GM10248 (cell line): ENCODE measurements around the gene NFIA.

Experiments
- CTCF ChIA-PET: fragments of 300-600 bp; sonication (Branson Sonifier 250); formaldehyde crosslinking; extraction: SDS; loops from one replicate; lab custom pipeline; 2021; ENCODE audit warnings: antibody characterized with exemption; lab: Yijun Ruan, JAX
- POLR2A ChIA-PET: fragments of 350-650 bp; sonication (Branson Sonifier 250); formaldehyde crosslinking; extraction: SDS; loops from one replicate; lab custom pipeline; 2020; ENCODE audit warnings: antibody characterized with exemption; lab: Yijun Ruan, JAX
- DNase-seq: peaks from one replicate; pipeline ENCODE4 v3.0.0; 2012; ENCODE audit errors: extremely low spot score
- CTCF ChIP-seq: IDR thresholded peaks from 2 replicates; pipeline ENCODE4 v1.5.1; 2012; ENCODE audit warnings: mild to moderate bottlenecking, low read depth; ENCODE audit errors: extremely low read depth, missing control alignments, control extremely low read depth

NFIA gene

GRCh38 chr1:61386323-61386722 is 304.0 kb downstream of the NFIA start:
- no peak for TF ChIP-seq CTCF
- no peak for DNase-seq
- CTCF ChIA-PET: no interaction called here
- POLR2A ChIA-PET: no interaction called here

GRCh38 chr1:61386770-61387169 is 304.4 kb downstream of the NFIA start:
- DNase-seq: no peak
- CTCF ChIA-PET: no interaction called here
- no peak for TF ChIP-seq CTCF
- POLR2A ChIA-PET: no interaction called here

- CTCF ChIA-PET: no interaction called here
- POLR2A ChIA-PET: no interaction called here
- no peak for TF ChIP-seq CTCF
- DNase-seq: no peak
Measured at GRCh38 chr1:61387829-61388228, 305.5 kb downstream of the NFIA start.

- ChIA-PET POLR2A (no interaction called here), CTCF (no interaction called here)
- DNase-seq: no peak
Measured at GRCh38 chr1:61388566-61388965, 306.2 kb downstream of the NFIA start.

GRCh38 chr1:61389194-61389925 is 307.0 kb downstream of the NFIA start:
- CTCF ChIA-PET: interaction anchor here (0.6 kb wide), 1 partner anchor 755 kb away, joined by 3 read pairs; no protein-coding TSS in a partner anchor
- POLR2A ChIA-PET: no interaction called here
- no peak for TF ChIP-seq CTCF
- no peak for DNase-seq

More at GRCh38 chr1:61388566-61388965, 306.2 kb downstream of the NFIA start:
- TF ChIP-seq CTCF: no peak

- no peak for TF ChIP-seq CTCF
- ChIA-PET POLR2A (no interaction called here), CTCF (interaction anchor here (0.6 kb wide), 1 partner anchor 754 kb away, joined by 3 read pairs; no protein-coding TSS in a partner anchor)
- DNase-seq: no peak
Measured at GRCh38 chr1:61389926-61390845, 307.8 kb downstream of the NFIA start.
